LNCAP (cell line): ENCODE data around the gene NFYB.

Experiments
- TF ChIP-seq, protein P1 (sequence below): fragments of 450-650 bp; IDR thresholded peaks from 2 replicates; pipeline ENCODE4 v1.5.1; 2017; ENCODE audit warnings: mild to moderate bottlenecking

The NFYB gene

DNA sequence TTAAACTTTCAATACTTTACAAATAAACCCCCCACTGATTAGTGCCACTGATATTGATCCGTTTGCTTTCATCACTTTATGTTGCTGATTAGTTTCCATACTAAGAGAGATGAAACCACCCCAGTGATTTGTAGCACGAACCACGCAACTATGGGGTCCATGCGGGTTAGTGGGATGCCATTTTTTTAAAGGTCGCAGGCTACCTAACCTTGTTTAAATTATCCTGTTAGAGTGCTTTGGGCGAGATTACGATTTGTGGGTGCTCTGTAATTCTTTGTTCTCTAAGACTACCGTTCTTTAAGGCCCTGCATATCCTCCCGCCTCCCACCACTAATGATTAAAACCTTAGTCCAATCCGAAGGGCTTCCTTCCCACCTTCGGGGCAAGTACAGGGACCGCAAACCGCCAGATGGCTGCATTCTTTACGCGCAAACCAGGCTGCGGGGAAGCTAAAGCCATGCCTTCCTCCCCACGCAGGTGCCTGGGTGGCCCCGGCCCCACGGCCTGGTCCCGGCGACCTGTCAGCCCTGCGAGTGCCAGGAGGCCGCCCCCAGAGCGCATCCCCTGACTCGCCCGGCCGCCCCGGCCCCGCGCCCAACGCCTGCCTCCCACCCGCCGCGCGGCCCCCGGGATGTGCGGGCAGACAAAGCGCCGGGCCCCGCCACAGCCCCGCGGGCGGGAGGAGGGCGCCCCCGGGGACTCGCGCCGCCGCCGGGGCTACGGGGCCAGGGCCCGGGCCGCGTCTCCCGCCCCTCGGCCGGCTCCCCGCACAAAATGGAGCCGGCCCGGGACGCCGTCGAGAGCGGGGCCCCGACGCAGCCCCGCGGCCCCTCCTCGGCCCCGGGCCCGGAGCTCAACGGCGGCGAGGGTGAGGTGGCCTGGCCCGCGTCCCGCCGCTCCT lies 759 bp downstream of the NFYB start:
- TF ChIP-seq, protein P1, sequence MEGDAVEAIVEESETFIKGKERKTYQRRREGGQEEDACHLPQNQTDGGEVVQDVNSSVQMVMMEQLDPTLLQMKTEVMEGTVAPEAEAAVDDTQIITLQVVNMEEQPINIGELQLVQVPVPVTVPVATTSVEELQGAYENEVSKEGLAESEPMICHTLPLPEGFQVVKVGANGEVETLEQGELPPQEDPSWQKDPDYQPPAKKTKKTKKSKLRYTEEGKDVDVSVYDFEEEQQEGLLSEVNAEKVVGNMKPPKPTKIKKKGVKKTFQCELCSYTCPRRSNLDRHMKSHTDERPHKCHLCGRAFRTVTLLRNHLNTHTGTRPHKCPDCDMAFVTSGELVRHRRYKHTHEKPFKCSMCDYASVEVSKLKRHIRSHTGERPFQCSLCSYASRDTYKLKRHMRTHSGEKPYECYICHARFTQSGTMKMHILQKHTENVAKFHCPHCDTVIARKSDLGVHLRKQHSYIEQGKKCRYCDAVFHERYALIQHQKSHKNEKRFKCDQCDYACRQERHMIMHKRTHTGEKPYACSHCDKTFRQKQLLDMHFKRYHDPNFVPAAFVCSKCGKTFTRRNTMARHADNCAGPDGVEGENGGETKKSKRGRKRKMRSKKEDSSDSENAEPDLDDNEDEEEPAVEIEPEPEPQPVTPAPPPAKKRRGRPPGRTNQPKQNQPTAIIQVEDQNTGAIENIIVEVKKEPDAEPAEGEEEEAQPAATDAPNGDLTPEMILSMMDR = no peak

DNA sequence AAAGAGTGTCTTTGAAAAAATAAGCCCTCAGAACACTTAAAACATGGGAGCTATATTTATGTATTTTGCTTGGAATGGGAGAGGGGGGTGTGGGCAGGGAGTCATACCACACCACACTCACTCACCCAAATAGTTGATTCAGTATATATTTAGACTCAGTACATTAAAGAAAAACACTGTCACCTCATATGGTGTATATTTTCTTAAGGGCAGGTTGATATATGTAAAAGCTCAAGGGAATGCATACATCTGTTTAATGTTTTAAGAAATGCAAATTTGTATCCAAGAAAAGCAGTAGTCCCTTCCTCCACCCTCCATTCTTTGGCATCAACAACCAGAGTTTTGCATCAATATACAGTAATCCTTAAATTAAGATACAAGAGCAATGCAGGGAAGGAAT lies 1.4 kb downstream of the NFYB start:
- TF ChIP-seq, protein P1 = no peak

DNA sequence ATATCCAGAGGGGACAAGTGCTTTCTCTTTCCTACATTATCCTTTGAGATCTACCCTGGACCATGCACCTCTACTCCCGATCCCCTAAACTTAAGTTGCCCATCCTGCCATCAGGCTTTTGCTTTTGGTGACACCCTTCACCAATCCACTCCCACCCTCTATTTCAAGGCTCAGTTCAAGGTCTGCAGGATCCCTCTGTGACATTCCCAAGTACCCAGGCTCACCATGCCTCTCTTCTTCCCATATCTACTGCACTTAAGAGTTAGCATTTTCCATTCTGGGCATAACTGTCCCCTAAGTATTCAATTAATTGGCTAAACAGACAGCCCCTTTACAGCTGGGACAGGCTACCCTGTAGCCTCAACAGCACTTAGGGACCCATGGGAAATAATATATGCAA lies 3.1 kb downstream of the NFYB start:
- TF ChIP-seq, protein P1 = no peak

GRCh38 chr12:104133866-104134265 lies 4.1 kb downstream of the NFYB start:
- TF ChIP-seq, protein P1 = no peak

DNA sequence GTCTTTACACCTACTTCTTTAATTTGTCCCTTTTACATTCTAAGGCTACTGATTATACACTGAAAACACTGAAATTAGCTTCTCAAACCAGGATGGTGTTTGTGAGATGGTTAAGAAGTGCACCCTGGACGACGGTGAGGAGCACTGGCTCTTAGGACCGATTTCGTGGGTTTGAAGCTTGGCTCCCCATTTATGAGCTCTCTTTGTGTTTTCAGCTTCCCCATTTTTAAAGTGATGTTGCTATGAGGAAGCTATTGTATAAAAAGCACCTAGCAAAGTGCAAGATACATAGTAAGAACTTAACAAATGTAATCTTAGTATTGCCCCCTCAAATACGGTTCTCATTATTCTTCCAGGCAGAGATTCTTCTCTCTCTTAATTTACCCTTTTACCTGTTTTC lies 4.7 kb downstream of the NFYB start:
- TF ChIP-seq, protein P1 = no peak

GRCh38 chr12:104132351-104132956 lies 5.6 kb downstream of the NFYB start:
- TF ChIP-seq, protein P1 = no peak

- TF ChIP-seq, protein P1 = no peak
These were observed 6.4 kb downstream of the NFYB start for GRCh38 chr12:104131609-104132008.
